Measurements from ENCODE around the gene RRAS. TPM values are rescaled to one million over a fixed set of nuclear protein-coding genes. Genes with fewer than 3 reads are reported as not detected.

Gene RRAS
- total RNA-seq, 2 experiments from 2014 or later, result 12.3 to 14.9 TPM

- DNase-seq, result no peak
- peaks cover 1% of the 10 kb centered on the region for H3K4me1 Mint-ChIP-seq
- no peaks in the 10 kb centered on the region for H3K9me3 Mint-ChIP-seq
- no peak for ATAC-seq (ENCODE audit: low read depth)
- POLR2A ChIA-PET, result no interaction called here
- no peak overlapping the region for H3K4me3 Mint-ChIP-seq
- H3K27ac Mint-ChIP-seq, result no peak overlapping the region
- no peaks in the 10 kb centered on the region for H3K27me3 Mint-ChIP-seq
- peaks cover 13% of the 10 kb centered on the region for H3K36me3 Mint-ChIP-seq
Measured at GRCh38 chr19:49599378-49600295, 40.3 kb downstream of the RRAS start.

DNA sequence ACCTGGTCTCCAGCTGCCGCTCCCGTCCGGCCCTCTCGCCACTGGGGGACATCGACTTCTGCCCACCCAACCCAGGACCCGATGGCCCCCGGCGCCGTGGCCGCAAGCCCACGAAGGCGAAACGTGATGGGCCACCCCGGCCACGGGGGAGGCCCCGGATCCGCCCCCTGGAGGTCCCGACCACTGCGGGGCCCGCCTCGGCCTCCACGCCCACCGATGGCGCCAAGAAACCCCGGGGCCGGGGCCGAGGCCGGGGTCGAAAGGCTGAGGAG lies 42.3 kb downstream of the RRAS start:
- Mint-ChIP-seq H3K36me3 (peaks cover 17% of the 10 kb centered on the region), H3K27ac (no peak overlapping the region), H3K9me3 (no peaks in the 10 kb centered on the region), H3K27me3 (no peaks in the 10 kb centered on the region), H3K4me3 (no peak overlapping the region), H3K4me1 (peaks cover 13% of the 10 kb centered on the region)
- POLR2A ChIA-PET, result no interaction called here
- no peak for ATAC-seq (ENCODE audit: low read depth)
- no peak for DNase-seq

DNA sequence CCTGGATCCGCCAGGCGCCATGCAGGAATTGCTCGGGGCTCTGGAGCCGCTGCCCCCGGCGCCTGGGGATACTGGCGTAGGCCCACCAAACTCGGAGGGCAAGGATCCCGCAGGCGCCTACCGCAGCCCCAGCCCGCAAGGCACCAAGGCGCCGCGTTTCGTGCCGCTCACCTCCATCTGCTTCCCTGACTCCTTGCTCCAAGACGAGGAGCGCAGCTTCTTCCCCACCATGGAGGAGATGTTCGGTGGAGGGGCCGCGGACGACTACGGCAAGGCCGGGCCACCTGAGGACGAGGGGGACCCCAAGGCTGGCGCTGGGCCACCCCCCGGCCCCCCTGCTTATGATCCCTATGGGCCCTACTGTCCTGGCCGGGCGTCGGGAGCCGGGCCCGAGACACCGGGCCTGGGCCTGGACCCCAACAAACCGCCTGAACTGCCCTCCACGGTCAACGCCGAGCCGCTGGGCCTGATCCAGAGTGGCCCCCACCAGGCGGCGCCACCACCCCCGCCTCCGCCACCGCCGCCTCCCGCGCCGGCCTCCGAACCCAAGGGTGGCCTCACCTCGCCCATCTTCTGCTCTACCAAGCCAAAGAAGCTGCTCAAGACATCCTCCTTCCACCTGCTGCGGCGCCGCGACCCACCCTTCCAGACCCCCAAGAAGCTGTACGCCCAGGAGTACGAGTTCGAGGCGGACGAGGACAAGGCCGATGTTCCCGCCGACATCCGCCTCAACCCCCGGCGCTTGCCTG lies 42.8 kb downstream of the RRAS start:
- H3K4me1 Mint-ChIP-seq, result peaks cover 18% of the 10 kb centered on the region
- ATAC-seq (ENCODE audit: low read depth), result no peak
- DNase-seq, result no peak
- no peaks in the 10 kb centered on the region for H3K27me3 Mint-ChIP-seq
- H3K4me3 Mint-ChIP-seq, result no peak overlapping the region
- POLR2A ChIA-PET, result no interaction called here
- H3K27ac Mint-ChIP-seq, result no peak overlapping the region
- H3K36me3 Mint-ChIP-seq, result peaks cover 18% of the 10 kb centered on the region
- no peaks in the 10 kb centered on the region for H3K9me3 Mint-ChIP-seq

DNA sequence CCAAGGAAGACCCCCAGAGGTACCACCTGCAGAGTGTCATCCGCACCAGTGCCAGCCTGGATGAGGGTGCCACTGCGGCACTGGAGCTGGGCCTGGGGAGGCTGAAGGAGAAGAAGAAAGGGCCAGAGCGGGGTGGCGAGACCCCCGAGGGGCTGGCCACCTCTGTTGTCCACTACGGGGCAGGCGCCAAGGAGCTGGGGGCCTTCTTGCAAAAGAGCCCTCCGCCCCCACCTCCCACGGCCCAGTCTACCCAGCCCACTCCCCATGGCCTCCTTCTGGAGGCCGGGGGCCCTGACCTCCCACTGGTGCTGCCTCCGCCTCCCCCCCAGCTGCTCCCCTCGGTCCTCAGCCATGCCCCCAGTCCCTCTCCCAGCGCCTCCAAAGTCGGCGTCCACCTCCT lies 43.5 kb downstream of the RRAS start:
- ATAC-seq (ENCODE audit: low read depth), result no peak
- H3K4me3 Mint-ChIP-seq, result no peak overlapping the region
- POLR2A ChIA-PET, result interaction anchor here (0.6 to 1.4 kb wide), 2 partner anchors 16 to 35 kb away, joined by 3 read pairs; no protein-coding TSS in a partner anchor
- DNase-seq, result no peak
- H3K4me1 Mint-ChIP-seq, result peaks cover 19% of the 10 kb centered on the region
- H3K27ac Mint-ChIP-seq, result no peak overlapping the region
- H3K36me3 Mint-ChIP-seq, result peaks cover 18% of the 10 kb centered on the region
- H3K27me3 Mint-ChIP-seq, result no peaks in the 10 kb centered on the region
- H3K9me3 Mint-ChIP-seq, result no peaks in the 10 kb centered on the region

DNA sequence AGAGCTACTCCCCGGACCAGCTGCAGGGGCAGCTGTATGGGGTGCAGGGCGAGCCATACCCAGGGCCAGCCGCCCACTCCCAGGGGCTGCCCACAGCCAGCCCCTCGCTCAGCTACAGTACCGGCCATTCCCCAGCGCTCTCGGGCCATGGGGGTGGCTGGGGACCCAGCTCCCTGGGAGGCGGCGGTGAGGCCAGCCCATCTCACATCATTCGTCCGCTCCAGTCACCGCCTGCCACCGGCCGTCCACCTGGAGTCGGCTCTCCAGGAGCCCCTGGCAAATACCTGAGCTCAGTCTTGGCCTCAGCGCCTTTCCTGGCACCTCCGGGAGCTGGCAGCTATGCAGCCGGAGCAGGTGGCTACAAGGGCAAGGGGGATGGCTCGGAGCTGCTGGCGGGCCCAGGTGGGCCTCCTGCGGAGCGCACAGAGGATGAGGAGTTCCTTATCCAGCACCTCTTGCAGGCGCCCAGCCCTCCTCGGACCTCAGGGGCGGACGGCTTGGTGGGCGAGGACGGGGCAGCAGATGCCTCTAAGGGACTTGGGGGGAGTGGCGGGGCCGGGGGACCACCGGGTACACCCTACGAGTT lies 44.0 kb downstream of the RRAS start:
- no peaks in the 10 kb centered on the region for H3K9me3 Mint-ChIP-seq
- H3K27me3 Mint-ChIP-seq, result no peaks in the 10 kb centered on the region
- POLR2A ChIA-PET, result interaction anchor here (0.5 to 1.4 kb wide), 3 partner anchors 16 to 121 kb away, joined by 3 to 4 read pairs (median 3); no protein-coding TSS in a partner anchor
- DNase-seq (no peak), ATAC-seq (ENCODE audit: low read depth) (no peak)
- peaks cover 16% of the 10 kb centered on the region for H3K36me3 Mint-ChIP-seq
- peaks cover 18% of the 10 kb centered on the region for H3K4me1 Mint-ChIP-seq
- H3K4me3 Mint-ChIP-seq, result no peak overlapping the region
- no peak overlapping the region for H3K27ac Mint-ChIP-seq

- no peak for ATAC-seq (ENCODE audit: low read depth)
- Mint-ChIP-seq H3K4me1 (peaks cover 19% of the 10 kb centered on the region), H3K27me3 (no peaks in the 10 kb centered on the region), H3K27ac (no peak overlapping the region), H3K9me3 (no peaks in the 10 kb centered on the region), H3K36me3 (peaks cover 14% of the 10 kb centered on the region), H3K4me3 (no peak overlapping the region)
- no peak for DNase-seq
- POLR2A ChIA-PET, result interaction anchor here (0.5 to 1.4 kb wide), 2 partner anchors 15 to 120 kb away, joined by 3 to 4 read pairs; no protein-coding TSS in a partner anchor
Measured at GRCh38 chr19:49594993-49595818, 44.7 kb downstream of the RRAS start.

- no peaks in the 10 kb centered on the region for H3K27me3 Mint-ChIP-seq
- H3K4me1 Mint-ChIP-seq, result peaks cover 26% of the 10 kb centered on the region
- ATAC-seq (ENCODE audit: low read depth) (no peak), DNase-seq (no peak)
- peak overlapping the region; percentile 91 for H3K4me3 Mint-ChIP-seq
- peaks cover 10% of the 10 kb centered on the region for H3K36me3 Mint-ChIP-seq
- POLR2A ChIA-PET, result interaction anchor here (5.3 kb wide), 1 partner anchor 47 kb away, joined by 68 read pairs; the partner anchor contains the start of genes RRAS and SCAF1
- no peaks in the 10 kb centered on the region for H3K9me3 Mint-ChIP-seq
- H3K27ac Mint-ChIP-seq, result peak overlapping the region; percentile 88
Measured at GRCh38 chr19:49594157-49594992, 45.6 kb downstream of the RRAS start.

DNA sequence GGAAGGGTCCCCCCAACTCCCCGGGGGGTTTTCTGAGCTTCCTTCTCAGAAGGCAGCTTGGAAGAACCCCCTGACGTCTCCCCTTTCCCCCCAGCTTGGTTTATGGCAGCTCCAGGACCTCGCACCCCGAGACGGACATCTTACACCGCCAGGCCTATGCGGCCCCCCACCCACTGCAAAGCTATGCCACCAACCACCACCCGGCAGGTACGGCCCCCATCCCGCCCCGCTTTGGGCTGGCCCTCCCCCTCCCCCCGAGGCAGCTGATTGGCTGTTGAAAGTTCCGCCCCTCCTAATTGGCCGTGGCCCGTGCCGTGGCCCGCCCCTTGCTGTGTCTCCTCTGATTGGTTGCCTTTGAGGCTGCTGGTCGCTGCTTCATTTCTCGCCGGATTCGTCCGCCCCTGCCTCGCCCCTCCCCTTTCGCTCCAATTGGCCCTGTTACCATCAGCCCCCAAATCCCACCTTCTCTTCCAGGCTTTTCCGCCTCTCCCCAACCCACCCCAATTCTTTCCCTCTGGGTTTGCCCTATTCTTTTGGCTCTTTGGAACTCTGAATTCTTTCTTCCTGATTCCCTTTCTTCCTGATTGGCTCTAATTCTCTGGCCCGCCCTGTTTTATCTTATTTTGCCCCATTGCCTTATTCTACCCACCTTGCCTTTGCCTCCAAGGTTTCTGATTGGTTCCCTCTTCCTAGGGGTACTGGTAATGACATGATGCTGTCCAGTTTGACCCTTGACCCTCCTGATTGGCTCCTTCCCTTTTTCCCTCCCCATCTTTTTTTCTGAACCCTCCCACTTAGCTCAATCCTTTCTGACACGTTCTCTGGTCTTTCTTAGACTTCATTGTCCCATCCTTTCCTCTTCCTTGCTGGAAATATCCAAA lies 46.5 kb downstream of the RRAS start:
- no peaks in the 10 kb centered on the region for H3K9me3 Mint-ChIP-seq
- peaks cover 30% of the 10 kb centered on the region for H3K4me1 Mint-ChIP-seq
- peak; percentile 90 for DNase-seq
- peak overlapping the region; percentile 88 for H3K27ac Mint-ChIP-seq
- peak; percentile 46 for ATAC-seq (ENCODE audit: low read depth)
- POLR2A ChIA-PET, result interaction anchor here (0.9 to 5.3 kb wide), 7 partner anchors 14 to 140 kb away, joined by 3 to 68 read pairs (median 3); partner anchors contain the start of genes ALDH16A1, NOSIP, PRMT1 and PRRG2
- peaks cover 2% of the 10 kb centered on the region for H3K27me3 Mint-ChIP-seq
- peaks cover 10% of the 10 kb centered on the region for H3K36me3 Mint-ChIP-seq
- H3K4me3 Mint-ChIP-seq, result peak overlapping the region; percentile 91

- H3K4me1 Mint-ChIP-seq, result peaks cover 30% of the 10 kb centered on the region
- peak overlapping the region; percentile 91 for H3K4me3 Mint-ChIP-seq
- POLR2A ChIA-PET, result interaction anchor here (0.7 to 5.3 kb wide), 9 partner anchors 13 to 139 kb away, joined by 3 to 68 read pairs (median 4); partner anchors contain the start of genes ALDH16A1, NOSIP, PRMT1 and PRRG2
- ATAC-seq (ENCODE audit: low read depth), result no peak
- no peaks in the 10 kb centered on the region for H3K9me3 Mint-ChIP-seq
- peaks cover 4% of the 10 kb centered on the region for H3K27me3 Mint-ChIP-seq
- peak overlapping the region; percentile 88 for H3K27ac Mint-ChIP-seq
- peaks cover 10% of the 10 kb centered on the region for H3K36me3 Mint-ChIP-seq
- peak; percentile 48 for DNase-seq
Measured at GRCh38 chr19:49592486-49593232, 47.3 kb downstream of the RRAS start.

- H3K9me3 Mint-ChIP-seq, result no peaks in the 10 kb centered on the region
- DNase-seq, result peak; percentile 71
- peak overlapping the region; percentile 88 for H3K27ac Mint-ChIP-seq
- H3K4me3 Mint-ChIP-seq, result peak overlapping the region; percentile 91
- H3K36me3 Mint-ChIP-seq, result peaks cover 10% of the 10 kb centered on the region
- peaks cover 4% of the 10 kb centered on the region for H3K27me3 Mint-ChIP-seq
- H3K4me1 Mint-ChIP-seq, result peaks cover 30% of the 10 kb centered on the region
- POLR2A ChIA-PET, result interaction anchor here (0.6 to 5.3 kb wide), 6 partner anchors 12 to 254 kb away, joined by 3 to 68 read pairs (median 6); partner anchors contain the start of genes NOSIP, PRRG2, RRAS and SCAF1
- no peak for ATAC-seq (ENCODE audit: low read depth)
Measured at GRCh38 chr19:49591731-49592485, 48.0 kb downstream of the RRAS start.

All from activated naive CD8-positive, alpha-beta T cell treated with anti-CD3 and anti-CD28 coated beads, Interleukin-2, amount 10 ng/mL, durations not matched to agents 7 days and 5 days (primary cell).